ENCODE data around the gene ARID3B. TPM values are rescaled to one million over a fixed set of nuclear protein-coding genes. Genes with fewer than 3 reads are reported as not detected.

Gene ARID3B
- total and polyA plus RNA-seq, 2 of the 13 experiments (the other 11 are each of a cell fraction or from before 2014, with no cell fraction given) = 5.3 to 12.8 TPM

DNA sequence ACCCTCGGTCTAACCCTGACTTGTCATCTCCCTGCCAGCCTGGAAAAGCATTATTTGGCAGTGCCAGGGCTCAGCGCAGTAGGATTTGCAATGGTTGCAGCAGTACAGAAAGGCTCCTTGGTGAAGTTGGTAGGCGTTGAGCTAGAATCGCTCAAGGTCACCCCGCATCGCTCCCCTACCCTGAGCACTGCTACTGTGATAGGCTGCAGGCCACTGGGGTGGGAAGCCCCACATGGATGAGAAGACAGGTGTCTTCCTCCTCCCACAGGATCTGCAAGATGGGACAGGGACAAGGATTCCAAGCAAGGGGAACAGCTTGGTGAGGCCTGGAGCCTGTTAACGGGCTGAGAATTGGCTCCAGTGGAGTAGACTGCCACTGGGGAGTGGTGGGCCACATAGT lies 85.3 kb downstream of the ARID3B start (continued):
- no peak for TF ChIP-seq ZBTB3 (CRISPR knock-in tag; IDR thresholded peaks at IDR 0.05; ENCODE audit: borderline replicate concordance, low read depth)
- no peak for TF ChIP-seq SAFB2 (CRISPR knock-in tag; IDR thresholded peaks at IDR 0.05; ENCODE audit: borderline replicate concordance, low read depth)

DNA sequence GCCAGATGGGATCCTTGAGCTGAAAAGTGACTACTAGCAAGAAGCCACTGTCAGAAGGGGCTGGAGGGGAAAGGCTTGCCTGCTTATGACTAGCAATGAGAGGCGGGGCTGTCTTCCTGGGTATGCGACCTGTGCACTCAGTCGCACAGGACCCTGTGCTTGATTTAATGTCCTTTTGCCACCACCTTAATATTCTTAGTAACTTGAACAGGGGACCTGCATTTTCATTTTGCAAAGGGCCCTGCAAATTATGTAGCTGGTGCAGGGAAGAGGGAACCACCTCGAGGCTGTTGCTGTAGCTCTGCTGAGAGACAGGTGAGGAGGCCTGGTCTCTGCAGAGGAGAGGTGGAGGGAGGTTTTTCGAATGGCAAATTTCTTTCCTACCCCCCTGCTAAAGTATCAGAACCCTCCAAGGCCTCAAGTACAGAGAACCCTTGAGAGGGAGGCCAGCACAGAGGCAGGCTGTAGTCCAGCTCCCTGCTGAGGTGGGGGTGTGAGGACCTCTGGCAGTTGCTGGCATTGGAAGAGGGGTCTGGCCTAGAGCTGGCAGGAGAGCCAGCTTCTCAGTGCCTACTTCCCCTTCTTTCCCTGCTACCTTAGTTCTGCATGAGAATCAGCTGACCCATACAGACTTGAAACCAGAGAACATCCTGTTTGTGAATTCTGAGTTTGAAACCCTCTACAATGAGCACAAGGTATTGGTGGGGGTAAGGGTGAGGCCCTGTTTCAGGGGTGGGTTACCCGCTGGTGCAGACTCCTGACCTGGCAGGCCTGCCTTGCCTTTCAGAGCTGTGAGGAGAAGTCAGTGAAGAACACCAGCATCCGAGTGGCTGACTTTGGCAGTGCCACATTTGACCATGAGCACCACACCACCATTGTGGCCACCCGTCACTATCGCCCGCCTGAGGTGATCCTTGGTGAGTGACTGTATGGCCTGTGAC lies 86.0 kb downstream of the ARID3B start:
- no peak for FAIRE-seq
- no peak overlapping the region for H2AFZ ChIP-seq (ENCODE audit: low read length)
- H3K27ac ChIP-seq (ENCODE audit: extremely low read length, insufficient read depth, low read length) = no peak overlapping the region
- POLR2A ChIA-PET = no interaction called here
- no peaks in the 10 kb centered on the region for H3K9me3 ChIP-seq (ENCODE audit: low read length)
- no peak overlapping the region for H3K9ac ChIP-seq (ENCODE audit: insufficient read depth, low read depth, low read length)
- in situ Hi-C loops (cut with HindIII; ENCODE audit: extremely low pct_ligation_motif_present, low pct_unique_long_range_greater_than_20kb) (no loop called here), intact Hi-C loops (cut with micrococcal nuclease; ENCODE audit: unreplicated experiment) (no loop called here)
- no peak for DNase-seq (ENCODE audit: low spot score)
- BruUV-seq (replicated peaks) = no TSS peak
- peaks cover 66 to 87% of the 10 kb centered on the region in 2 experiments for H3K36me3 ChIP-seq (replicated peaks in 1 of 2; ENCODE audit: control insufficient read depth in 1 of 2, insufficient read depth in 2 of 2, low read length in 2 of 2)
- ATAC-seq = no peak
- no peaks in the 10 kb centered on the region for H3K27me3 ChIP-seq (ENCODE audit: control insufficient read depth in 1 of 2, insufficient read depth in 2 of 2, low read length in 2 of 2)
- TF ChIP-seq POLR2A (IDR thresholded peaks at IDR 0.05; ENCODE audit: insufficient read depth in 1 of 2, low read depth in 2 of 2, low read length in 2 of 2) = peak in 1 of 2 experiments; percentile 14; a peak in 1 of 4 replicates
- TF ChIP-seq RBM22 (optimal IDR thresholded peaks at IDR 0.05; ENCODE audit: low read length) = peak; percentile 79
- TF ChIP-seq, protein P1, sequence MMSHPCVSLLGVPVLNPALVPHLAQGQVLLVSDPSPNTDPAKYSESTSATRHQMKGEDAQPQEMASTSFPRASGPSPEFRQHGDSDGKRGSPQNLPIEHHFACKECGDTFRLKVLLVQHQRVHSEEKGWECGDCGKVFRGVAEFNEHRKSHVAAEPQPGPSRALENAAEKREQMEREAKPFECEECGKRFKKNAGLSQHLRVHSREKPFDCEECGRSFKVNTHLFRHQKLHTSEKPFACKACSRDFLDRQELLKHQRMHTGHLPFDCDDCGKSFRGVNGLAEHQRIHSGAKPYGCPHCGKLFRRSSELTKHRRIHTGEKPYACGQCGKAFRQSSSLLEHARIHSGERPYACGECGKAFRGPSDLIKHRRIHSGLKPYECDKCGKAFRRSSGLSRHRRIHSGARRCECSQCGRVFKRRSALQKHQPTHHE (CRISPR knock-in tag; IDR thresholded peaks at IDR 0.05; ENCODE audit: borderline replicate concordance) = no peak
- TF ChIP-seq POLR2AphosphoS2 (IDR thresholded peaks at IDR 0.05; ENCODE audit: low read depth, low read length) = peak; percentile 36; the same call in 1 of the 2 replicates
- peak; percentile 25 for TF ChIP-seq AGO2 (optimal IDR thresholded peaks at IDR 0.05; ENCODE audit: low read depth, low read length)
- no peak for TF ChIP-seq FOXA1 (IDR thresholded peaks at IDR 0.05)
- TF ChIP-seq FOXA1 (CRISPR knock-in tag; IDR thresholded peaks at IDR 0.05) = no peak
- no peak for TF ChIP-seq RFXAP (CRISPR knock-in tag; IDR thresholded peaks at IDR 0.05; ENCODE audit: borderline replicate concordance)
- TF ChIP-seq KLF6 (CRISPR knock-in tag; IDR thresholded peaks at IDR 0.05) = no peak
- TF ChIP-seq POLR2G (IDR thresholded peaks at IDR 0.05; ENCODE audit: low read depth, low read length) = peak; percentile 21; the same call in 1 of the 2 replicates
- peaks cover 21% of the 10 kb centered on the region for H4K20me1 ChIP-seq (ENCODE audit: insufficient read depth, low read length)
- WGBS (ENCODE audit: low lambda C conversion rate) = 96% methylated on average over 7 of the region's 10 CpGs
- no peak overlapping the region for H3K4me2 ChIP-seq (ENCODE audit: low read depth, low read length)
- CTCF ChIA-PET (ENCODE audit: low intra/inter-chr PET ratio, low total read pairs) = no interaction called here
- no peak overlapping the region for H3K4me3 ChIP-seq (replicated peaks in 1 of 3; ENCODE audit: insufficient read depth in 1 of 3, low read depth in 2 of 3, low read length in 3 of 3)
- H3K4me1 ChIP-seq (ENCODE audit: insufficient read depth, low read length) = peaks cover 18% of the 10 kb centered on the region
- no peaks in the 10 kb centered on the region for H3K79me2 ChIP-seq (ENCODE audit: insufficient read depth, low read length)

Measured in HepG2 (cell line).